GM10248 (cell line): ENCODE data around the gene COL3A1.

ENCODE experiments used
- CTCF ChIA-PET: fragments of 300-600 bp; sonication (Branson Sonifier 250); formaldehyde crosslinking; extraction: SDS; loops from one replicate; lab custom pipeline; 2021; ENCODE audit warnings: antibody characterized with exemption; lab: Yijun Ruan, JAX
- POLR2A ChIA-PET: fragments of 350-650 bp; sonication (Branson Sonifier 250); formaldehyde crosslinking; extraction: SDS; loops from one replicate; lab custom pipeline; 2020; ENCODE audit warnings: antibody characterized with exemption; lab: Yijun Ruan, JAX
- DNase-seq: peaks from one replicate; pipeline ENCODE4 v3.0.0; 2012; ENCODE audit errors: extremely low spot score
- TF ChIP-seq, protein P1 (sequence below): IDR thresholded peaks from 2 replicates; pipeline ENCODE4 v1.5.1; 2012; ENCODE audit warnings: mild to moderate bottlenecking, low read depth; ENCODE audit errors: extremely low read depth, missing control alignments, control extremely low read depth

COL3A1 gene

DNA sequence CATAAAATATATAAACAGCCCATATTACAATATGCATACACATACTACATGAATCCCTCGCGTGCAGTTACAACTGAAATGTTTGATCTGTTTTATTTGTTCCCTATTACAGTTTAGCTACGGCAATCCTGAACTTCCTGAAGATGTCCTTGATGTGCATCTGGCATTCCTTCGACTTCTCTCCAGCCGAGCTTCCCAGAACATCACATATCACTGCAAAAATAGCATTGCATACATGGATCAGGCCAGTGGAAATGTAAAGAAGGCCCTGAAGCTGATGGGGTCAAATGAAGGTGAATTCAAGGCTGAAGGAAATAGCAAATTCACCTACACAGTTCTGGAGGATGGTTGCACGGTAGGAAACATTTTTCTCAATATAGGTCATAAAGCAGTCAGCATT, 36.4 kb downstream of the COL3A1 start:
- ChIA-PET POLR2A (no interaction called here), CTCF (interaction anchor here (0.9 kb wide), 1 partner anchor 10 kb away, joined by 3 read pairs; no protein-coding TSS in a partner anchor)
- TF ChIP-seq, protein P1, sequence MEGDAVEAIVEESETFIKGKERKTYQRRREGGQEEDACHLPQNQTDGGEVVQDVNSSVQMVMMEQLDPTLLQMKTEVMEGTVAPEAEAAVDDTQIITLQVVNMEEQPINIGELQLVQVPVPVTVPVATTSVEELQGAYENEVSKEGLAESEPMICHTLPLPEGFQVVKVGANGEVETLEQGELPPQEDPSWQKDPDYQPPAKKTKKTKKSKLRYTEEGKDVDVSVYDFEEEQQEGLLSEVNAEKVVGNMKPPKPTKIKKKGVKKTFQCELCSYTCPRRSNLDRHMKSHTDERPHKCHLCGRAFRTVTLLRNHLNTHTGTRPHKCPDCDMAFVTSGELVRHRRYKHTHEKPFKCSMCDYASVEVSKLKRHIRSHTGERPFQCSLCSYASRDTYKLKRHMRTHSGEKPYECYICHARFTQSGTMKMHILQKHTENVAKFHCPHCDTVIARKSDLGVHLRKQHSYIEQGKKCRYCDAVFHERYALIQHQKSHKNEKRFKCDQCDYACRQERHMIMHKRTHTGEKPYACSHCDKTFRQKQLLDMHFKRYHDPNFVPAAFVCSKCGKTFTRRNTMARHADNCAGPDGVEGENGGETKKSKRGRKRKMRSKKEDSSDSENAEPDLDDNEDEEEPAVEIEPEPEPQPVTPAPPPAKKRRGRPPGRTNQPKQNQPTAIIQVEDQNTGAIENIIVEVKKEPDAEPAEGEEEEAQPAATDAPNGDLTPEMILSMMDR = no peak
- no peak for DNase-seq

- TF ChIP-seq, protein P1 = no peak
- DNase-seq = no peak
- CTCF ChIA-PET = interaction anchor here (1.6 kb wide), 1 partner anchor 10 kb away, joined by 3 read pairs; no protein-coding TSS in a partner anchor
- POLR2A ChIA-PET = no interaction called here
These were observed 38.2 kb downstream of the COL3A1 start for GRCh38 chr2:189012351-189012750.

DNA sequence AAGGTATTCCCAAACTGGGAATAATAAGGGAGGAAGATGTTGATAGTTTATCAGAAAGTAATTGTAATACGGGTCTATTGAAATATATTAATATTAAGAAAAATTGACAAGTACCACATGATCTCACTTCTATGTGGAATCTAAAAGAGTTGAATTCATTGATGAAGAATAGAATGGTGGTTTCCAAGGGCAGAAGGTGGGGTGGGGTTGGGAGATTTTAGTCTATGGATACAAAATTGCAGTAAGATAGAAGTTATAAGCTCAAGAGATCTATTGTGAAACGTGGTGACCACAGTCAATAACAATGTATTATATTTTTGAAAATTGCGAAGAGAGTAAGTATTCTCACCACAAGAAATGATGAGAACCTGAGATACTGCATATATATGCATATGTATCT, 38.9 kb downstream of the COL3A1 start:
- TF ChIP-seq, protein P1 = no peak
- ChIA-PET POLR2A (no interaction called here), CTCF (interaction anchor here (1.4 to 1.6 kb wide), 3 partner anchors 9 to 35 kb away, joined by 3 to 4 read pairs (median 3); no protein-coding TSS in a partner anchor)
- no peak for DNase-seq

DNA sequence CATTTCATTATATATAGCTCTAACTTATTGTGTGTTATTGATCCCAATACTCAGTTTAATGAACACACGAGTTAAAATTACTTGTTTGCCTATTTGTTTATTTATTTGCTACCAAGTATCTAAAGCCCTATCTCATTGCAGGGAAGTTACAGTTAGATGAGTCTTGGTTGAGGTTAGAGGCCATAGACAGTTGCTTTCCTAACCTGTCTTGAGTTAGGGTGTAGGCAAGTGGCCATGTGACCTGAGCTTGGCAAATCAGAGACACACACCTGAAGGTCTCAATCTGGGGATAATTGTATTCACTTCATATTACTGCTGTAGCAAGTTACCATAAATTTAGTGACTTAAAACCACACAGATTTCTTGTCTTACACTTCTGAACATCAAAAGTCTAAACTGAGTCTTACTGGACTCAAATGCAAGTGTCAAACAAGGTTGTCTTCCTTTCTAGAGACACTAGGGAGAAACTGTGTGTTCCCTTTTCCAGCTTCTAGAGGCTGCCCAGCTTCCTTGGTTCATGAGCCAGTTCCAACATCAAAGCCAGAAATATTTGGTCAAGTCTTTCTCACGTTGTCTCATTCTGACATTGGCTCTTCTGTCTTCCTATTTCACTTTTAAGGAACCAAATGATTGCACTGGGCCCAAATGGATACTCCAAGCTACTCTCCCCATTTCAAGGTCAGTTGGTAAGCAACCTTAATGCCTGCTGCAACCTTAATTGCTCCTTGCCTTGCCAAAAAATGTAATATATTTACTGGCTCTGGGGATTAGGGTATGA, 39.7 kb downstream of the COL3A1 start:
- DNase-seq = no peak
- ChIA-PET POLR2A (no interaction called here), CTCF (interaction anchor here (0.8 to 1.6 kb wide), 4 partner anchors 8 to 35 kb away, joined by 3 to 4 read pairs (median 3); no protein-coding TSS in a partner anchor)
- TF ChIP-seq, protein P1 = no peak

GRCh38 chr2:189014449-189015138, 40.4 kb downstream of the COL3A1 start:
- CTCF ChIA-PET = interaction anchor here (0.8 to 1.5 kb wide), 2 partner anchors 21 to 23 kb away, joined by 3 read pairs; no protein-coding TSS in a partner anchor
- POLR2A ChIA-PET = no interaction called here

DNA sequence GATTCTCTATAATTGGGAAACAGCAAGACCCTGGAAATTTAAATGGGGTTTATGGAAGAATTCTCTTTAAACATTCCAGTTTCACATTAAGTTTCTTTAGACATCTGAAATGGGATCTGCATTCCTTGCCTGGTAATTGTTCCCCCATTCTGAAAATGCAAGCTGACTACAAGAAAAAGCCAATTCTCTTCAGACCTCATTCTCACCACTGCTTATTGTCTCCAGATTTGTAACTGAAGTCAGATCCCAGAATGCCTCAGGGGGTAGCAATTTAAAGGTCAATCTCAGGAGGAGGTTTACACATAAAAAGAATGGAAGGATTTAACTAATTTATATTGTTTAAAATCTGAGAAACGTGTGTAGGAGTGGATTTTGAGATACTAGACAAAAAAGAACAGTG, 41.2 kb downstream of the COL3A1 start:
- TF ChIP-seq, protein P1 = no peak
- ChIA-PET POLR2A (no interaction called here), CTCF (no interaction called here)
- no peak for DNase-seq

More at GRCh38 chr2:189014449-189015138, 40.4 kb downstream of the COL3A1 start:
- TF ChIP-seq, protein P1 = no peak
- DNase-seq = no peak
